Psoas muscle (tissue), 8 donors: ENCODE data around the gene UBAP1L. TPM values are rescaled to one million over a fixed set of nuclear protein-coding genes. Genes with fewer than 3 reads are reported as not detected.

Source experiments
- ATAC-seq, 4 donors: fragments of 200-7000 bp; cut with Tn5 transposase; one replicate each; pipeline ENCODE4 v1.9.1; 2020; ENCODE audit warnings: moderate library complexity in 3 of 4, mild to moderate bottlenecking in 2 of 4
- DNase-seq, 2 donors: peaks; one replicate each; pipeline ENCODE4 v3.0.0-alpha.2; 2020
- H3K27ac ChIP-seq: fragments of 200-600 bp; one replicate; pipeline ENCODE4 v1.8.0; 2022
- H3K27me3 ChIP-seq, 3 donors: fragments of 200-600 bp in 1 of 3; one replicate each; pipeline versions ENCODE4 v1.6.1 to v1.8.0; 2013 to 2022; ENCODE audit warnings: low read length in 2 of 3, mild to moderate bottlenecking in 2 of 3, moderate library complexity in 1 of 3; ENCODE audit not compliant: insufficient read depth in 3 of 3
- H3K36me3 ChIP-seq, 2 donors: fragments of 200-600 bp in 1 of 2; one replicate each; pipeline versions ENCODE4 v1.6.1 to v1.8.0; 2013 to 2022; ENCODE audit warnings: low read depth in 1 of 2, mild to moderate bottlenecking in 1 of 2, moderate library complexity in 1 of 2; ENCODE audit not compliant: insufficient read depth in 1 of 2
- H3K4me1 ChIP-seq: fragments of 200-600 bp; one replicate; pipeline ENCODE4 v1.8.0; 2022
- H3K4me3 ChIP-seq: fragments of 200-600 bp; one replicate; pipeline ENCODE4 v1.8.0; 2022; ENCODE audit warnings: mild to moderate bottlenecking
- H3K9me3 ChIP-seq: fragments of 200-600 bp; one replicate; pipeline ENCODE4 v1.8.0; 2022
- WGBS, 3 donors: extraction: QIAGEN DNeasy Blood & Tissue Kit; methylation state at CpG; one replicate each; pipeline versions ENCODE4 v1.1.6 to v1.1.7; 2013; 5-methylcytosine and 5-hydroxymethylcytosine counted together
- intact Hi-C, 2 donors: fragments of 100-400 bp; cut with DNase I; formaldehyde crosslinking; loops; one replicate each; pipeline versions ENCODE4 v1.11.0 to v1.14.2; 2022
- polyA plus RNA-seq, 3 donors: library from polyadenylated mRNA; stranded (reverse); fragments of 200-250 nt; gene quantifications; one replicate each; pipeline ENCODE4 v1.2.3, GENCODE V29; 2013
- total RNA-seq, 4 donors: library from RNA; stranded (reverse); fragmentation: NEBNext Ultra II Directional in 2 of 4; extraction: Animal tissue kit (Norgen Biotek cat#: 25700) in 2 of 4; gene quantifications; one replicate each; pipeline versions ENCODE4 v1.2.1 to v1.2.4, GENCODE V29; 2021 to 2023
- TF ChIP-seq, protein P1 (sequence below): fragments of 200-600 bp; IDR thresholded peaks from one replicate; pipeline ENCODE4 v1.8.0; 2022; ENCODE audit warnings: antibody characterized with exemption
- donor health status: healthy with polysubstance abuse.
- donor health status: DM: no; HTN: no; CAD: no; lungs with moderate emphysema.
- donor health status: Bipolar disorder and iron deficiency.
- donor health status: healthy.
- donor health status: DM: yes; HTN: yes; CAD: no.
- donor health status: DM: no; HTN: no; CAD: no.
- donor health status: DM: no; HTN: no; CAD: no.
- donor health status: DM: yes; HTN: yes; CAD: no.

The UBAP1L gene
- total and polyA plus RNA-seq, 7 donors = 0.79 to 2.8 (median 1.1) TPM

DNA sequence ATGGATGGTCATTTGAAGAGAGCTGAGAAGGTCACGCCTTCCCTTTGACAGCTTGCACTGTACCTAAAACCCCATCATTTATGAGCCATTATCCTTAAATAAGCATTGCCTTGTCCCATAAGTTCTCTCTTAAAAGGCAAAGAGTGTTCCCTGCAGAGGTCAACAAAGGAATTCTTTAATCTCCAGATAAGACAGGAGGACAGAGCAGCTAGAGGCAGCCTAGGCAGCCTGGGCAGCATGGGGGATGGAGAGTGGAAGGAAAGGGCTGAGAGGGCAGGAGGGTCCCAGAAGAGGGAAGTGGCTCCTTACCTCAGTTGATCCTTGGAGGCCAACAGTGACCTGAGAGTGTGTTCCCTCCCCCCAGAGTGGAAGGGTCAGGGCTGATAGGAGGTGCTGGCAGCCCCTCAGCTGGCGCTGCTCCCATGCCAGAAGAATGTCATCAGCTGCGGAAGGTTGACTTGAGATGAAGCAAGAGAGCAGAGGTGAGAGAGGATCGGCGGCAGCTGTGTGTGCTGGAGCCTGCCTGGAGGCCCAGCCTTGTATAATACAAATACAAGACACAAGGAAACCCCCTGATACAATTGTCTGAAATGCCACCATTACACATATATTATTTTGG, 25.7 kb downstream of the UBAP1L start:
- TF ChIP-seq, protein P1, sequence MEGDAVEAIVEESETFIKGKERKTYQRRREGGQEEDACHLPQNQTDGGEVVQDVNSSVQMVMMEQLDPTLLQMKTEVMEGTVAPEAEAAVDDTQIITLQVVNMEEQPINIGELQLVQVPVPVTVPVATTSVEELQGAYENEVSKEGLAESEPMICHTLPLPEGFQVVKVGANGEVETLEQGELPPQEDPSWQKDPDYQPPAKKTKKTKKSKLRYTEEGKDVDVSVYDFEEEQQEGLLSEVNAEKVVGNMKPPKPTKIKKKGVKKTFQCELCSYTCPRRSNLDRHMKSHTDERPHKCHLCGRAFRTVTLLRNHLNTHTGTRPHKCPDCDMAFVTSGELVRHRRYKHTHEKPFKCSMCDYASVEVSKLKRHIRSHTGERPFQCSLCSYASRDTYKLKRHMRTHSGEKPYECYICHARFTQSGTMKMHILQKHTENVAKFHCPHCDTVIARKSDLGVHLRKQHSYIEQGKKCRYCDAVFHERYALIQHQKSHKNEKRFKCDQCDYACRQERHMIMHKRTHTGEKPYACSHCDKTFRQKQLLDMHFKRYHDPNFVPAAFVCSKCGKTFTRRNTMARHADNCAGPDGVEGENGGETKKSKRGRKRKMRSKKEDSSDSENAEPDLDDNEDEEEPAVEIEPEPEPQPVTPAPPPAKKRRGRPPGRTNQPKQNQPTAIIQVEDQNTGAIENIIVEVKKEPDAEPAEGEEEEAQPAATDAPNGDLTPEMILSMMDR = no peak
- H3K27ac ChIP-seq = peak overlapping the region; percentile 87
- no peaks in the 10 kb centered on the region for H3K9me3 ChIP-seq
- WGBS, 3 donors = 38 to 58% (median 46%) methylated on average over 5 of the region's 5 CpGs
- no peaks in the 10 kb centered on the region for H3K27me3 ChIP-seq
- peak; percentile 28 to 57 (median 34) for ATAC-seq
- DNase-seq = no peak
- peaks cover 45% of the 10 kb centered on the region for H3K4me1 ChIP-seq
- H3K4me3 ChIP-seq = no peak overlapping the region
- intact Hi-C loops = loop anchor here in 1 of 2 donors (5.0 kb wide), 1 partner anchor 37 kb away; no protein-coding TSS in a partner anchor
- H3K36me3 ChIP-seq = peaks cover 0 to 7% of the 10 kb centered on the region in 2 donors

DNA sequence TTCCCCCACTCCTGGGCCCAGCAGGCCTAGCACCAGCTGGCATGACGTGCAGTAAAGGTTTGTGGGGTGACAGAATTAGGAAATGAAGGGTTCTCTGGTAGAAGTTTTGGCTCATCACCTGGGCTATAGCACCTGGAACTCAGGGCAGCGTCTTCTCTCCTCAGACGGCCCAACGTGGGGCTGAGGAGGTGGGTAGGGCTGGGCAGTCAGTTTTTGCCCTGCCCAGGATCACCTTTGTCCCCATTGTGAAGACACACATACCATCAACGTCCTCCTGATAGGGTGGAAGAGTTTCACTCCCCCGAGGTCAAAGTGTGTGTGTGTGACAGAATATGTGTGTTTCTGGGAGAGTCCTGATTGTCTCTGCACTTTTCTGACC, 26.4 kb downstream of the UBAP1L start:
- WGBS, 3 donors = 18 to 38% (median 33%) methylated on average over 6 of the region's 6 CpGs

DNA sequence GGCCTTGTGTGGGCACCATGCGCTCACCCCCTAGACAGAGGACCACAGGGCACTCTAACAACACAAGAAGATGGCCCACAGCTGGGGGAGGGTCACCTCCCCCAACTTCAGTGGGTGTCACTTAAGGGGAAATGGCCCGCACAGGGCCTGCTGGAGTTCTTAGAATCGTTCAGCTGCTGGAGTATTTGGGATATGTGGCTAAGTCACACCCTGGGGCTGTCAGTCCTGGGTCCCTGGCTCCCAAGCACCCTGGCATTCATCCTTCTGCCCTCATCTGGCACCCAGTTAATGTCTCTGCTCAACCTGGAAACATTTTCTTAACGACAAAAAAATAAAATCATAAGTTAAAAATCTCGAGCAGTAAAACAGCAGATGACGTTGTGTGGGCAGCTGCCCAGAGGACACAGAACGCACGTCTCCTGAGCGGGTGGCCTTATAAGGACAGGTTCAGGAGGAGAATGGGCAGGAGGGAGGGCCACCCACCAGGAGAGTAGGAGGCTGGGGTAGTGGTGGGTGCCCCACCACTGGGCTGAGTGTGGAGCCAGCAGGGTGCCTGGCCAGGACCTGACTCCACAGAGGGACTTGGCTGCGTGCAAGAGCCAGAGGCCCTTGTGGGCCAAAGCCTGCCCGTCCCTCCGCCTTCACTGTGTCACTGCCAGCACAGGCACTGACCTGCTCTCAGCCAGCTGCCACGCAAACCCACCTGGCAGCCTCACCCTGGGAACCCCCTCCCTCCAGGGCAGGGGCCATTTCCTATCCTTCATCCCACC, 26.9 kb downstream of the UBAP1L start:
- no peaks in the 10 kb centered on the region for H3K9me3 ChIP-seq
- TF ChIP-seq, protein P1 = no peak
- 25 to 40% (median 29%) methylated on average over 13 of the region's 13 CpGs for WGBS, 3 donors
- H3K4me1 ChIP-seq = peaks cover 50% of the 10 kb centered on the region
- peak overlapping the region; percentile 87 for H3K27ac ChIP-seq
- peaks cover 0 to 7% of the 10 kb centered on the region in 2 donors for H3K36me3 ChIP-seq
- ATAC-seq (peak; percentile 52 to 76 (median 70)), DNase-seq (peak in 1 of 2 donors; percentile 72)
- no peak overlapping the region for H3K4me3 ChIP-seq
- H3K27me3 ChIP-seq = no peaks in the 10 kb centered on the region
- intact Hi-C loops = loop anchor here in 1 of 2 donors (5.0 kb wide), 1 partner anchor 36 kb away; no protein-coding TSS in a partner anchor

More for the DNA sequence above, 26.4 kb downstream of the UBAP1L start:
- no peaks in the 10 kb centered on the region for H3K27me3 ChIP-seq
- DNase-seq (no peak), ATAC-seq (peak; percentile 1 to 25 (median 13))
- intact Hi-C loops = loop anchor here in 1 of 2 donors (5.0 kb wide), 1 partner anchor 36 kb away; no protein-coding TSS in a partner anchor
- H3K27ac ChIP-seq = peak overlapping the region; percentile 87
- TF ChIP-seq, protein P1 = no peak
- H3K9me3 ChIP-seq = no peaks in the 10 kb centered on the region
- H3K4me1 ChIP-seq = peaks cover 48% of the 10 kb centered on the region
- no peak overlapping the region for H3K4me3 ChIP-seq
- peaks cover 0 to 7% of the 10 kb centered on the region in 2 donors for H3K36me3 ChIP-seq

DNA sequence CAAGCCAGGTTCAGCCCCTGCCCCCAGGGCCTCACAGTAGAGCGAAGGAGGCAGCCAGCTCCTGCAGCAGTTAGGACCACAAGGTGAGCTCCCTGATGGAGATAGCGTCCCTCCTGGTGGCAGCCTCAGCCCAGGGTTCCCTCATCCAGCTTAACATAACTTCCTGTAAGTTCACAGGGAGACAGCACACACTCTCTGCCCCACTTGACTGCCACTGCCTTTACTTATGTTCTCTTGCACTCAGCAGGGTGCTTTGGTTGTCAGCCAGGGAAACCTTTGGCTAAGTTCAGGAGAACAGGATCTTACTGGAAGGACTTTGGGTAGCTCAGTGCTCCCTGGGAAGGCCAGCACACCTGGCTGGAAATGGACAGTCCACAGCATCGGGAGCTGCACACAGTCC, 27.6 kb downstream of the UBAP1L start:
- no peak for DNase-seq
- Histone ChIP-seq H3K27me3 (no peaks in the 10 kb centered on the region), H3K4me1 (peaks cover 56% of the 10 kb centered on the region), H3K9me3 (no peaks in the 10 kb centered on the region), H3K27ac (peak overlapping the region; percentile 87), H3K4me3 (no peak overlapping the region), H3K36me3 (peaks cover 0 to 1% of the 10 kb centered on the region in 2 donors)
- TF ChIP-seq, protein P1 = no peak
- intact Hi-C loops = loop anchor here in 1 of 2 donors (5.0 kb wide), 1 partner anchor 35 kb away; no protein-coding TSS in a partner anchor
- peak in 3 of 4 donors; percentile 2 to 19 (median 4) for ATAC-seq
- WGBS, 3 donors = 51 to 66% (median 62%) methylated on average over 3 of the region's 3 CpGs
